GM19438 (cell line): ENCODE data around the gene PPHLN1.

ENCODE experiments used
- ATAC-seq: cut with Tn5 transposase; IDR thresholded peaks from one replicate; pipeline ENCODE4 v1.9.1; 2021; ENCODE audit warnings: low read depth; ENCODE audit not compliant: unreplicated experiment

The PPHLN1 gene

DNA sequence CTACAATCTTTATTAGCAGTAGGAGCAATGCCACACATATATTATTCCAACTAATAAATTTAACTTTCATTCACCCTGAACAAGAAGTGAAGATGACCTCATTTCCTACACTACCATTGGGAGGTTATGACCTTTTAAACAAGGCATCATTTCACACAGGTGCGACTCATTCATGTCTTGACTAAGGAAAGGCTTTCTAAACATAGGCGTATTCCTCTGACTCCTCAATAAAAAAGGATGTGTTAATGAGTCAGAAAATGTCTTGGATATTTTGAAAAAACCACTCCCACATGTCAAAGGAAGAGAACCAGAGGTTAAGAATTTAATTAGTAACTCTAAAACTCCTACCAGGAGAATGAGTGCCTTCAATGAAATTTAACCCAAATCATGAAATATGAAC, 148.4 kb downstream of the PPHLN1 start:
- ATAC-seq: no peak

DNA sequence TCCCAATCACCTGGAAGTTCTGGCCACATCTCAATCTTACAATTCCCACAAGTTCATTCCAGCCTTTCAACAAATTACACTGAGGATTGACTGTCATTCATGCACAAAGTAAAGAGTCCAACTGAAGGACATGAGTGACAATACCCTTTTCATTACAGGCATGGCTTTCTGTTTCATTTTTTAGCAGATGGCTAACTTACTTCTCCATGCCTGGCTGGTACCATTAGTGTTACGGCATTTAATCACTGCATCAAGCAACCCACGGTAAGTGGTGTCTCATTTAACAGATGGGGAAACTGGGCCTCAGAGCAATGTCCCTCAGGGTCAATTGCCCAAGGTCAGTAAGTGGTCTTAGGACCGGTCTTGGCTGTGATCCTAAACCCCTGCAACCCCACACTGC, 149.1 kb downstream of the PPHLN1 start:
- no peak for ATAC-seq

DNA sequence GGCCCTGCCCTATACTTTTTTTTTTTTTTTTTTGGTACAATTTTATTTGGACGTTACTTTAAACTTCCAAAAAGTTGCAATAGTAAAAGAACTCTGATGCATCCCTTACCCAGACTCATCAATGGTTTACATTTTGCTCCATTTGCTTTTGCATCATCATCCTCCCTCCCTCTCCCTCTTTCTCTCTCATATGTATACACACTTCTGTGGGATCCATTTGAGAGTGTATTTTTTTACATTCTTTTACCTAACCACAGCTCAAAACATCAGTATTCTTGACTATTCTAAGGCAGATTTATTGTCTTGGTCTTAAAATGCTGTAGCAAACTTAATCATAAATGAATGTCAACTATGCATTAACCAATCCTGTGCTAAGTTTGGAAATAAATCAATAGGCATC, 152.0 kb downstream of the PPHLN1 start:
- no peak for ATAC-seq

DNA sequence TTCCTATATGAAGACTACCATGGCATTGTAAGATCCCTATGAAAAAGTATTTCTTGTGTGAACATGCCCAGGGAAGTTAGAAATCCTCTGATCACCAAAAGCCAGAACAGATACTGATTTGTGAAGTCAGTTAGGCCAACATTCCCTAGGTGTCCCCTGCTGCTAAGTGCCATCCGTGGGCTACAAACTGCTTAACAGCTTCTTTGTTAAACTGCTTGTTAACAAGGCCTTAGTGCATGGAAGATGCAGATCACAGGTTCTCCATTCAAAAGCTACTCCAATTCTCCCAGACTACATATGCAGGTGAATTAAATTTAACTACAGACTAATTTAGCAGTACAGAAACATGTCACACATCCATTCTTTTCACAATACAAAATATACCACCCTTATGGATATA, 155.4 kb downstream of the PPHLN1 start:
- no peak for ATAC-seq

DNA sequence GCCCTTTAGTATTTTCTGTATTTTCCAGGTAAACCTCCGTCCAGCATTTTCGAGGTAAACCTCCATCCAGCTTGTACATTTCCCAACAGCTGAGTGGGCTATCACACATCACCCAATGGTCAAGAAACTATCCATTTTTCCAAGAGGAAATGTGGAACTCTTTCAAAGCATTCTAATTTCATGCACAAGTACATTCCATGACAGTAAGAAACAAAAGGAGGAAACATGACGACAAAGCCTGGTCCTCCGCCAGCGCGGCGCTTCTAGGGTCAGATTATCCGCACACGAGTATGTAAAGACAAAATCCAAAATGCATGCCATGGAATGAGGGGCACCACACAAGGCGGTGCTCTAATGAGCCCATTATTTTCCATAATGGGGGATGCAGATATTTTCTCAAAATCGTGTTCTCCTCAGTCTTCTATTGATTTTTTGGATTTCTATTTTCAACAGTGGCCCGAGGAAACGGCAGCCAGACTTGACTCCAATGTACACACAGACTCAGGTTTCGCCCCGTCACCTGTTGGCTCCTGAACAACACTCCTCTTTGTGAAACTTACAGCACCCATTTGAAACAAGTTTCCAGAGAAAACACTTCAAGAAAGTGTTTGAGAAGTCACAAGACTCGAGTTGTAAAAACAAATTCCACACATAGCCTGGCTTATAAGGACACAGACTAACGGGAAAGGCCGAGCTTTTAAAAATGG, 156.2 kb downstream of the PPHLN1 start:
- no peak for ATAC-seq

DNA sequence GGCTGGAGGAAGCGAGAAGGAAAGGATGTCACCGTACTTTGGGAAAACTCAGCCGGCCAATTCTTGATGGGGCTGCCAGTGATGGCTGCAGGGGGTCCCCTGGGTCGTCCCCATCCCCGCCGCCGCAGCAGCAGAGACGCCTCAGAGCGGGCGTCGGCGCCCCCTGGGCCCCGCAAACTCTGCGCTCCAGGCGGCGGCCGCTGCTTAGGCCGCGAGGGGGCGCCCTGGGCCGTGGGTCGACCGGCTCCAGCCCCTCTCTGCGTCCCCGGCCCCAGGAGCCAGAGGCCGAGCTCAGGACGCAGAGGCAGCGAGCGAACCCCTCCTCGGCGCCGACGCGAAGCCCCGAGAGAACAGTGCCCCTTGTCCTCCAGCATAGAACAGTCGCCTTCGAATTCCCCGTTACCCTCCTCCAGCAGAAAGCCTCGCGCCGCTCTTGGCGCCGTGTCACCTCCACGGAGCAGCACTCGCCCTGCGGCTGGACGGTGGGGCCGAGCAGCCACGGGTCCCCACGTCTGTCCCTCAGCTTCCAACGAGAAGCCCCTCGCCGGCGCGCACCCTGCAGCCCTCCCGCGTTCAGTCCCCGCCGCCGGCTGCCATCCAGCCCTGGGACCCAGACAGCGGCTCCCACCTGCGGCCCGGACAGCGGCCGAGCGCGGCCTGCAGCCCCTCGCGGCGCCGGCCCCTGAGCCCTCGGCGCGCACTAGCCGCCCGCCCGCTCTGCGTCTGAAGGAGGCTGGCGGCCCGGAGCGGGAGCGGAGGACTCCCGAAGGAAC, 157.0 kb downstream of the PPHLN1 start:
- peak; percentile 71 for ATAC-seq

DNA sequence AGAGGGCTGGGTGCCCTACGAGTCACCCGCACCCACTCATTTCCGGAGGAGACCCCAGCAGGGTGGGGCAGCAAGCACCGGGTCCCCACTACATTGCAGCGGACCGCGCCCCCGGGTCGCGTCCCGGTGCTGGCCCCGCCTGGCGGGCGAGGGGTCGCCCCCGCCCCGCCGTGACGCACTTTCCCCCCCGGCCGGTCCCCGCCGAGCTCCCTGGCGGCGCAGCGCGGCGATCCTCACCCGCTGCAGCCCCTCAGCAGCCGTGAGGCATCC, 157.5 kb downstream of the PPHLN1 start:
- peak; percentile 27 for ATAC-seq

DNA sequence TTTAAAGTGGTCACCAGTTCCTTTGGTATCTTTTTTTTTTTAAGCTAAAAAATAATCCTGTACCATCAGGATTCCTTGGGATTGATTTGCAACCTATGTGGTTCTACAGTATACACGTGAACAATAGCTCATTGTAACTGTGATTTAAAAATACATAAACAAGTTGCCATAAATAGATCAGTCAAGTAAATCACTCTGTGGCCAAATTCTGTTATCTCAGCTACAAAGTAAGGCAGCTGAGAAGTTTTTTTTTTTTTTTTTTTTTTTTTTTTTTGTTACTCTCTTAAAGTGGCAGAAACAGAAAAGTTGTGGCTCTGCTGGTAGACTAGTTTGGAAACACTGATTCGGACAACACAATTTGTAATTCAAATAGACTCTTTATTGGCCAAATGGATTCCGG, 159.0 kb downstream of the PPHLN1 start:
- no peak for ATAC-seq

DNA sequence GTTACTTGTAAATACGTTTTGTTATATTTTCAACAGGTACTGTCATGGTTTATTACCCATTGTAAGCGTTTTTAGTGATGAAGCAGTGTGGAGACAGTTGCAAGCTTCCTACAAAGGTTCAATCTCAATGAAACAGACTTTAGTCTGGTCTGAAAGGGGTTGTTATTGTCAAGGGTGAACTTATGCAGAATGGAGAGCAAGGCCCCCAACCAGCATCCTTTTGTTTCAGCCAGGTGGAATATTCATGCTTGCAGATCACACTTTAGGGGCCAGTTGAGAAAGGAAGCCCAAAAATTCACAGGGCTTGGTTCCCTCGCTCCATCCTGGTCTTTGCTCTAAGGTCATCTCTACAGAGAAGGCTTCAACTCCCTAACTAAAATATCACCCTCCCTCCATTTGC, 159.9 kb downstream of the PPHLN1 start:
- ATAC-seq: no peak

DNA sequence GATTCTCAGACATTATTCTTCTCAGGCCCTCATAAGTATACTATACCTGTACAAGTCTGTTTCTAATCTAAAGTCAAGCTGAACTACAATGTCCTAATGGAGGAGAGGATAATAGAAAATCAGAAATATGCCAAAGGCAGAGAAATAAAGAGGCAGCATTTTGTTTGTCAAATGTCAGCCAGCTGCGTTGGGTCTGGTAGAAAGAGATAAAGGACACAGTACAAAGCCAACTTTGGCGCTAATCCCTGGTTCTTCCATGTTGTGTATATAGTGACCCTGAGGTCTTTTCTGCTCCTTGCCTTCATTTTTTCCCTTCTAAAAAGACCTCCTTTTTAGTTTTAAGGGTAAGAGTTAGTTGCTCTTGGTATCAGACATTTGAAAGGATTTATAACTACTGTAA, 160.4 kb downstream of the PPHLN1 start:
- ATAC-seq: no peak

DNA sequence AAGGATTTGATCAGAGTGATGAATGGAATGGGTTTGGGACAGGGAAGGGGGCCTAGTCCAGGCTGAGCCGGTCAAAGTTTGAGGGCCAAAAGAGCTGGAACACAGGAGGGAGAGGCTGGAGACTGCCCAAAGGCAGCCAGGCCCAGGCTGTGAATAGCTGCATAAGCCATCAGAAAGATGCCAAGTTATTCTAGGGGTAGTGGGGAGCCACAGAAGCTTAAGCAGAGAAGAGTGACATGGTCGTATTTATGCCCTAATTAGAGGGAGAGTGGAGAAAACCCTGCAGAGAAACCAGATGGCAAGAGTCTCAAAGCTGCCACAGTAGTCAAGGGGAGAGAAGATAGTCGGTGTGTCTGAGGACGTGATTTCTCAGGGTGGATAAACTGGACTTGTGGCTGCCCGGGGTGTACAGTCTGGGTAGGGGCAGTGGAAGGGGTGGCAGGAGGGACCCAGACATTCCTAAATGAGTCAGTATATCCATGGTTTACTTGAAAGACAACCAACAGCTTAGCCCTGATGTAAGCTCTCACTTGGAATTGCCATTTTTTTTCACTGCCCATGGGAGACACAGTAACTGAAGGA, 164.4 kb downstream of the PPHLN1 start:
- no peak for ATAC-seq
